ENCODE measurements around the gene TMEM108.

Gene TMEM108

DNA sequence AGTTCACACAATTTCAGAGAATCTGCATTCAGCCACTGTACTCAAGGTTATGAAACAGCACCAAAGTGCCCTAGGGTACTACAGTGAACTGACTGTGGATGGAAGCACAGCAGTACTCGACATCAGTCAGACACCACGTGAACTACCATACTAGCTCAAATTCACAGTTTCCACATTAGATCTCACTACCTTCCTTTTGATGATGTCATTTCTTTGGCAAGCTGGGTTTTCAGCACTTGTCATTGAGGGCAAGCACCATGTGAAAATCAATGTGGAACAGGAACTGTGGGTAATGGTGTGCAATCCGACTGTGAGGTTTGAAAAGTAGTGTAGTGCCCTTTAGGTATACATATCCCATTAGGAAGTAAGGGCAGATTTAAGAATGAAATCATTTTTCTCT is 251.1 kb downstream of the TMEM108 start:
- DNase-seq: no peak

DNA sequence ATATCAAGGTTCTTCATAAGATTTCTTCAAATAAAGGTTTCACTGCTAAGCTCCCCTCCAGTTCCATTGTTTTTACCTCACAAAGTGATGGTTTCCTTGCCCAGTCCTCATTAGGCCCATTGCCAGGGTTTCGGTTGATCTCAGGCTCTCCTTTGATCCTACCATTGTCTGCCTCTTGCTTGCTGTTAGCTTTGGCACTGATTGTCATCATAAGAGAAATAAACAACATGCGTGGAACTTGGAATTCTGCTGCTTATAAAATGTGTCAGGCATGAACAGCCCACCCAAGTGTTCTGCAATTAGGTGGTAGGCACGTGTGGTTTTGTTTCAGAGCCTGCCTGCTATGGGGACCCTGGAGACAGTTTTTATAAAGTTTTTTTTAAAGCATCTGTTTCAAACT is 254.1 kb downstream of the TMEM108 start:
- no peak for DNase-seq

DNA sequence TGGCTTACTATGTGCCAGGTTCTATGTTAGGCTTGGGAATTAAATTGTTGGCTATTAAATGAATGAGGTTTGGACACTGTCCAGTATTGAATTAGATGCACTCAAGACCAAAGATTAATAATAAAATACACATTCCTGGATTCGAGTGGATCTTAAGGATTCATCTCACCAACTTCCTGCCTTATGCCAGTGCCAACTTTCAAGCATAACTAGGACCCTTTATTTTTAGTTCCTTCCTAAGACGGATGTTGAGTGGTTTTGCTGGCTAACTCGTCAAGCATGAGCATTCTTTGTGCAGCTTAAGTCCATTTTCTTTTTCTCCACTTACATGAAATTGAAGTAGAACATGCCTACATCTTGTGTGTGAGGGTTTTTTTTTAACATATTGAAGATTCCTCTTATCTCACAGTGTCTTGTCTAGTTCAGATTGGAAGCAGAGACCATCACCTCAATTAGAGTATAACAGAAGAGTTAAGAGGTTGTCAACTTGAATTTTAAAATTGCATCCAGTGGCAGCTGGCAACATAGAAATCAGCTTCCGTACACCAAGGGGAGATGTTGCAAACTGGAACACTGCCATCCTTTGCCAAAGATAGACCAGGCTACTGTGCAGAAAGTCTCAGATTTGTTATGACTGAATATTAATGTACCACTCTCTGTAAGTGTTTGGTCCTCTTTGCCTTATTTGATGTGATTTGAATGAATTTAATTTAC is 255.4 kb downstream of the TMEM108 start:
- no peak for DNase-seq

DNA sequence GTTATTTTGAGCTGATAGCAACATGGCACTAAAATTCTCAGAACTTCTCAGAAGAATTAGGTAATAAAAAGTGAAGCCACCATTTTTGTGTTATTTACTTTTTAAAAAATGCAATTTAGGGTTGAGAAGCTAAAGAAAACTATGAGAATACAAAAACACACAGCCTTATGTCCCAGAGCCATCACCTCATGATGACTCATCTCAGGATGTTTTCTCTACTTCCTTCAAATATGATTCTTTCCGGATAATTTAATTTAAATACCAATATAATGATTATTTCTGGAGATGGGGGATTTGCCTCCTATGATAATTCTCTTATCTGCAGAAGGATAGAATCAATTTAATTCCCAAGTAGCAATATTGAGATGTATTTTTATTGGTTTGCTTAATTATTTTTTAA is 256.1 kb downstream of the TMEM108 start:
- DNase-seq: no peak

DNA sequence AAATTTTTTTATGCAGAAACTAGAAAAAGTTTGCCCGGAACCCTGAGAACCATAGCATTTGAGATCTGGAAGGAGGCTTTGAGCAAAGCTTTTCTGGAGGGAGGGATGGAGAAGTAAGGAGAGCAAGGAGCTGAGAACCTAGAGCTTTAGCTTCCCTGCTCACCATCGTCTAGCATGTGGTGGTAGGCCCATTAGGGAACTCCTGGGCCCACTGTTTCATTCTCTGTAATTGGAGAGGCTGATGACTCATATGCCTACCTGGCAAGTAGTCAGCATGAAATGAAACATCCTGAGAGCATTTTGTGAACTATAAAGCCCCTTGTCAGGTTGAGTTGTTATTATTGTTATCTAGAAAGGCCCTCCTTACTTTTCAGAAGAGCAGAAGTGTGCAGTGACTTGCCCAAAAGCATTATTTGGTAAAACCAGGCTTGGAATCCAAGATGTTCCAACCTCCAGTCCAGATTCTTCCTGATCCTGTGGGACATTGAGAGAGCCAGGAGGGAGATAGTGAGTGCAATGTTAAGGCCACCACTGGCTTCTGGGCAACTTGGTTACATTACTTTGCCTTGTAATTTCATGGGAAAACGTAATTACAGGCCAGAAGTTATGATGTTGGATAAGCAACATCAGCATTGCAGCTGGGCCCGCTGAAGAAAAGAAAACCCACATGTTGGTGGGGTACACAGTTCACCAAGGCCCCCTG is 257.2 kb downstream of the TMEM108 start:
- no peak for DNase-seq

DNA sequence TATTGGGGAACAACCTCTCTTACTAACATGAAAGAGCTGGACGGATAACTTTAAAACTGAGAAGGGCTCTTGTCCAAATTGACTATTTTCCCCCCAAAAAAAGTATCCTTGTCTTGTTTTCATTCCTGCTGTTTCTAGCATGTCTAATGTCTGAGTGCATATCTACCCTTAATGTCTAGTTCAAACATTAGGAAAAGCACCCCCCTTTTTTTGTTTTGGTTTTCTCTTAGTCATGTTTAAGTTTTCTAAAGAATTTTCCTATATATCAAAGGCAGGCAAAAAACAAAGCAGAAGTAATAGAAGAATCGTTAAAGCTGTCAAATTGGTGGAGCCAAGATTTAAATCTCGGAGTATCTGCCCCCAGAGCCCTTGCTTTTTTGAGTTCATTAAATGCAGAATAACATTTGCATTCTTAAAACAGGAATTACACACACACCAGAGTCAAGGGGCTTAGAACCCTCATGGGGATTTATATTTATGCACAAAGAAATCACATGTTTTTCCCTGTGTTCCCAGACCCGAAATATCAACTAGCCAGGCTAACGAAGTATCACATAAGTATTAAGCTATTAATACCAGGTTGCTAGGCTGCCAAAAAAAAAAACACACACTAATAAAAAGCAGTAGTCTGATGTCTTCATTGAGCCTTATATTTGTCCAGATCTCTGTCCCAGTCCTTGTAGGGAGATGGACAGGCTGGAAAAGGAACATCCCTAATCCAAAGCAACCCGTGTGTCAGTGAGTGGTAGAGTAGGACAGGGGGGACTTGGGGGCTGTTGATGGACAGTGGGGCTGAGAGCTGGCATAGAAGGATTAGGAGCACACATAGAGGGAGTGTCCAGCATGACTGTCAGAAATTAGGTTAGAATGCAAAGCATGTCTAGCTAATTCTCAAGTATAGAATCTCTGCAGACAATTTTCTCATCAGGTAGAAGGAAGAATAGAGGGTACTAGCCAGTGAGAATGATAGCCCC is 258.0 kb downstream of the TMEM108 start:
- no peak for DNase-seq

DNA sequence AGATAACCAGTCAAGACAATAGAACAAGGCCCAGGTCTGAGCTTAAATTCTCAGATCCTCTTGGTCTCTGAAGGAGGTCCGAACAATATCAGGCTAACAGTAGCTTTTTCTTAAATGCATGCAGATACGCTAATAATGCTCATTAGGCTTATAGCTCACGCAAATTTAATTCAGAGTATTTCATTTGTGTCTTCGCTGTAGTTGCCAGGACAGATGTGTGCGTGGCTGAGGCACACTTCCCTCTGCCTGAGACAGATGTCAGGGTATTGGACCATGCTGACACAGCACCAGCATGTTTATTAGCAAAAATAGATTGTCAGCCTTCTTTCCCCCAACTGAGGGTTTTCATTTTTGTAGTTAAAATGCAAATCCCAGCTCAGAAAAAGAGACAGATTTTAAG is 258.8 kb downstream of the TMEM108 start:
- no peak for DNase-seq

DNA sequence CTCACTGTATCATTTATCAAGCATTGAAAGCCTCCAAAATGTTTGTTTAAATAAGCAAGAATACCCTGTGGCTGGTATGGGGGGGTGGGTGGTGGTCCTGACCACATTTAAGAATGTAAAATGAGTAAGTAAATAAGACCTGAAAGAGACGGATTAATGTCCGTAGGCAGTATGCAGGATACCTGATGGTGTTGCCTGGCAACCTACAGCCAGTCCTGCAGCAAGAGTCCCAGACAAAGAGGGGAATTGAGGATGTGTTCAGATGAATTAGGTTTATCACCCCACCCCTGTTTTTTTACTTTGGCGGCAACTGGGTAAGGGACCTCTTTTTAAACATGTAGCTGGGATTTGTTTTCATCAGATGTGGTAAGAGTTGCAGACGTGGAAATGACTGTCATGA is 261.9 kb downstream of the TMEM108 start:
- DNase-seq: no peak

DNA sequence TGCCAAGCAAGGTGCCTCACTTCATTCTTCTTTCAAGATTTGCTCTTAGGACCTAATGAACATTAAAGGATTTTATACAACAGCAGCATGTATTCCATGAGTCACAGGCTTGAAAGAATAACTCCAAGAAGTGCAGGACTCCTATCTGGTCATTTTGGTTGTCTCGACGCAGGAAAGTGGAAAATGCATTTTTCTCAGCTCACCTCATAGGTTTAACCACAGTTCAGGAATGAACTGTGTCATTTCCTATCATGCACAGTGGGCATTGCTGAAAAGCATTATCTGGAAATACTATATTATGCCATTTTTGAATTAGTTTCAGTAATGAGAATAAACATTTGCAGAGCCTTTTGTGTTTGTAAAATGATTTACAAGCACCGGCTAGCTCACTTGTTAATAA is 263.0 kb downstream of the TMEM108 start:
- no peak for DNase-seq

DNA sequence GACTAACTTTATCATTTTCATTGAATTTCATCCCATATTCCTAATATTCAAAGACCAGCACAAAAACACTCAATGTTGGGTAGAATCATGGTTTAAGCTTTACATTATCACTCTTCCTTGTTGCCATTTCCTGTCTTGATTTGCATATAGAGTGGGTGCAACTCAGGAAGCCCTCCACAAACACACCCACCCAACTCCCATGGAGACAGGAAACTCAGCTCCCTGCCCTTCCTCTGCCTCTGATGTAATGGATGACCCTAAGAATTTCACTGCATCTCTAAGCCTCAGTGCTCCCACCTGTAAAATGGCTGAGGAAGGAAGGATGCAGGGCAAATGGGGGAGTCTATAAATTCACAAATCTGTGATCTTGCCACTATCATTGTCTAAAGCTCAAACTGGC is 263.5 kb downstream of the TMEM108 start:
- DNase-seq: no peak

DNA sequence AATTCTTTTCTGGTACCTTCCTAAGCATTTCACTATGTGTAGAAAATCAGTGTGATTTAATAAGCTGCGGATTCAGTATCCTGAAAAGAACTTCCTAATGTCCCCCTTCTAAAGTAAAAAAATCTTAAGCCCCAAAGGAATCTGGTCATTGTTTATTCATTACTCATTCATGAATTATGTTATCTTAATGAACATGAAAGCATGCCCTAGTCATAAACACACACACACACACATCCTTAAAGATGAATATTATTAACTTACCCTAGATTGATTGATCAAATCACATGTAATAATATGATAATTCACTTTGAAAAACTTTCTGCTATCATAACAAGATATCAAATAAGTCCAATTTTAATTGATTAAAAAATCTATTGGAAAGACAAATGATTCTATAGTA is 265.2 kb downstream of the TMEM108 start:
- DNase-seq: no peak

DNA sequence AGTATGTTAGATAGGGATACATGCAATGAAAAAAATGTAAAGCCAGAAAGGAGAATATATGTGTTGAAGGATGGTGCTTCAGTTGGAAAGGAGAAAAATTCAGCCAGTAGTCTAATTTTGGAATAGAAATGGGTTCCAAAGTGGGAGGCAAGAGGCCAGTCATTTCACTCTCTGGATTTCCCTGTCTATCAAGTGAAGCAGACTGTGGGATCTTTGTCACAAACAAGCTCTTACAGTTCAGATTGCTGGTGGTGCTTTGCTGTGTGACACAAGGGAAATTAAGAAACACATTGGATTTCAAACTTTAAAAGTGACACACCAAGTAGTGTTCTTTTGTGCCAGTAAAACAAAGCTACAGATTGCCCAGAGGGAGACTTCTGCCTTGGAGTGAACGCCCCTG is 279.7 kb downstream of the TMEM108 start:
- no peak for DNase-seq

DNA sequence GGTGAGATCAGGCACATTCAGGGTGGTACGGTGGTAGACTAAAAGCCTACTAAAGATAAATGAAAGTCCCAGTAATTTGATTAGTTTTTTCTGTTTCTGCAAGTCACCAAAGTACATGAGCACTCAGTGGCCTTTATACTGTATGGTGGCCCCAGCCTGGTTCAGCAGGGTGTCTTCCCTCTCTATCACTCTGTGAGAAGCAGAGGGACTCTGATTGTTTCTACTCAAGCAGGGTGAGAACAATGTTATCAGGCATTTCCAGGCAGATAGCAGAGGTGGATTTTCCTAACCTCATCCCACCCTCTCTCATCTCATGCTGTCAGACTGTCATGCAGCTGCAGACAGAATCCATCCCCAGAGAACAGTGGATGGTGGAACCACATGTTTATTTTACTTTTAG is 290.2 kb downstream of the TMEM108 start:
- DNase-seq: no peak

DNA sequence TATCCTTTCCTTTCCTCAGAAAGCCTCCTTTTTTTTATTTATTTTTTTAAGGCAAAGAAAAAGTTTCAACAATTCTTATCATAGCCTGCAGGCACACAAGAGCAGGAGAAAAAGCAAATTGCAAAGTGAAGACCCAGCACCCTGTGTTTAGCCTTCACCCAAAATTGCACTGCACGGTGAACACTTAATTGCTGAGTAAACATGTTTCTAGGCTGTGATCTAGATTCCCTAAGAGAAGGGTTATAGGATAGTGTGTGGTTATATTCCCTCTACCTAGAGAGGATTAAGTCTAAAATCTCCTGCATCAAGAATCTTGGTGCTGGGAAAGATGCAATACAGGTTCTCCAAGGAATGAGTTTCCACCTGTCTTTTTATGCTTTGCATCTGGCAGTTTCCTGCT is 291.4 kb downstream of the TMEM108 start:
- DNase-seq: no peak

DNA sequence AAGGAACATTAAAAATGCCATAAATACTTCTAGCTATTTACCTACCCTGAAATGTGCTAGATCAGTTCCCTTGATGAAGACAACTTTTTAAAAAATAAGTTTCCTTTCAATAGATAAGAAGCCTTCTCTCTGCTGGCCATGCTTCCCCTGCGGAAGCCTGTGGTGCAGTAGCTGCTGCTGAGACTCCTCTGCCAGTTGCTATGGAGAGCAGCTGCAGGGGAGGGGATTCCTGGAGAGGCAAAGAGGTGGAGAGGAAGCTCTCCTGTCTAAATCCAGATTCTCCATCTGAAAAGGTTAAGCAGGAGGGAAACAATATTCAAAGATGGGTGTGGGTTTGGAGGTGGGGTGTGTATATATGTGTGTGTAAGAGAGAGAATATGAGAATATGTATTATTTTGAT is 291.9 kb downstream of the TMEM108 start:
- no peak for DNase-seq

DNA sequence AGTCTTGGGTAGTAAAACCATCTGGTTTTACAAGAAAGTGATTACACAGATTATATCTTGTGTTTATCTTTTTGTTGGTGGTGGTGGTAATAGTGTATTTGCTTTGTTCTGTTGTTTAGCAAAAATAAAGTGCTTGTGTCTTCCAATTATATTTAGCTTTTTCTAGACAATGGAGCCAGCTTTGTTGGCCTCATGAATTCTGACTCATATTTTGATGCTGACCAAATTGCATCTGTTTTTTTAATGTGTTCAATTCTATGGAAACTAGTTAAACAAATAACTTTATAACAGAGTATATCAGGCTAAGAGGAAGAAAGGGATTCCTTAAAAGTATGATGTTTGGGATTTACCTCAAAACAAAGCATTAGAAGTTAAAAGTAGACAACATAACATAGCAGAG is 292.3 kb downstream of the TMEM108 start:
- no peak for DNase-seq

DNA sequence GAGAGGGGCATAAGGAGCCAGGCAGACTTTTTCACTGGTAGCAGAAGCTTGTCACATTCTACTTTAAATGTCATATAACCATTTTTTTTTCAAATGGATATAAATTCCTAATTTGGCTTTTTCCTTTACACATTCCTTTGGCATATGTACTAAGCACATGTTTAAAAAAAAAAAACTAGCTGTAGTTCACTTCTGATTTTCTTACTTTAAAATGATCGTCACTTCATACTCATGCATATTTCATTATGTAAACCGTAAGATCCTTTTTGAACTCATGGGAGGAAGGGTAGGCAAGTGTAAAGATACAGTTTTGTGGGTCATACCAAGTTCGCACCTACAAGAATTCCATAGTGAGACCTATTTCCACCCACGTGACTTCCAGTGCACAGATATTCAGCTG is 316.5 kb downstream of the TMEM108 start:
- no peak for DNase-seq

DNA sequence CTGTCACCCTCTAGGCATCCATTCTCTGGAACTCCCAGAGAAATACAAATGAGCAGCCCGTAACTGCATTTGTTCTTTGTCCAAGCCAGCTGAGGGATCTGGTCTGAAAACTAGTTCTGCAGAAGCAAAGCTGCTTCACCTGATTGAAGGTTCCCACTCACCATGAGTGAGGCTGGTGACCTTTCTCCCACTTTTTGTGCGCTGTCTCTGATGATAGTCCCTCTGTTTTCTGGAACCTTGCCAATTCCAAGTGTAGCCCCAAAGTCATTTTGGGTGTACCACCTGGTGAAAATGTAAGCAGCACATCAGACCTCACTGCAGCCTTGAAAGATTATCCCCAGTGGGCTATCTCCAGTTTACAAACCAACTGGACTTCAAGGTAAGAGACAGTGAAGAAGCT is 322.3 kb downstream of the TMEM108 start:
- DNase-seq: no peak

DNA sequence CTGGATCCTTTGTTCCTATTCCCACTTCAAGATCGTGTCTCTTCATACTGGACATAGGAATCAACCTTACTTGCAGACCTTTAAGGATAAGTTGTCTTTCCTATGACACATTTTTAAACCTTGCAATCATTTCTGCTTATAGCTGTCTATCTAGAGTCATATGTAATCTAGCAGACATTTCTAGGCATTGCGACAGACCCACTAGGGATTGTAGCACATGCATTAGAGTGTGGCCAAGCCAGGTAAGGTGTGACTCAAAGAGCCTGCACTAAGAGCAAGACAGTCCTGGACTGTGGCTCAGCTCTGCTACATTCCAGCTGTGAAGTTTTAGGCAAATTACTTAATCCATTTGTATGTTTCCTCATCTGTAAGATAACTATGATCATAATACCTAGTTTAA is 322.8 kb downstream of the TMEM108 start:
- no peak for DNase-seq

DNA sequence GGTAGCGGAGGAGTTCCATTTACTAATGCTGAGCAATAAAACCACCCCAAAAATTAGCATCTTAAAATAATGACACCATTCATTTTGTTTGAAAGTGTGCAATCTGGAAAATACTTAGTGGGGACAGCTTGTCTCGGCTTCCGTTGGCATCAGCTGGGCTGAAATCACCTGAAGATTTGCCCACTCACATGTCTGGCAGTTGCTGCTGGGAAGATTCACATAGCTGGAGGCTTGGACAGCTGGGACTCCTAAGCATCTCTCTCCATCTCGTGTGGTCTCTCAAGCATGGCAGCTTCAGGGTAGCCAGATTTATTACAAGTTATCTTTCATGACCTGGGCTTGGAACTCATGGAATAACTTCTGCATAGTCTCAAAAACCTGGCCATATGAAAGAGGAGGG is 323.2 kb downstream of the TMEM108 start:
- no peak for DNase-seq

DNA sequence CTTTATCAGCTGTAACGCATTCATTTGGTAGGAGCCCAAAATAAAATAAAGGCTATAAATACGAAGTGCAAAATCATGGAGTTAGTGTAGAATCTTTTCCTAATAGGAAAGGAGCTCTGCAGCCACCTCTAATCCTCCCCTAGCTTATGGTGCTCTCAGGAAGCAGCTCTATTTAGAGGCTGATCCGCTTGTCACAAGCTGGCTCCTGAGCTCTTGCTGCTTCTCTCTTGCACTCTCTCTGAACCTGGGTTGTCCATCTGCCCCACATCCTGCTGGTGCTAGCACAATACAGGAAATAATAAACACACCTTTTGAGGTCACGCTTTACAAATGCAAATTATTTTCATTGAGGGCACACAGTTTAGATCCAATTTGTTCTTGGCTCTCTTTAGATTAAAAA is 324.3 kb downstream of the TMEM108 start:
- no peak for DNase-seq

DNA sequence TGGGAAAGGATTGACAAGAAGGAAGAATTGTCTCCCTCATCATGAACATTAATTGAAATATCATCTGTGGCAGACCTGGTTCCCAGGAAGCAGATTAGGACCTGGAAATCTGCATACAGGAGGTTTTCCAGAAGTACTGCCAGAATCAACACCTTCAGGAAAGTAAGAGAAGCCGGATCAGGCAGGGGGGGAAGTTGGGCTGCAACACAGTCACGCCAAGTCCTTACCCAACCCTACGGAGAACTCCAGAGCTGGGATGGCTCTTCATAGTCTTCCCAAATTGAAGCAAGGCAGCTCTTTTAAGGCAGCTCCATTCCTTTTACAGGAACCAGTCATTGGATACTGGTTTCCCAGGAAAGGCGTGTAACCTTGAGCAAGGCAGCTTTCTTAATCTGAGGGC is 326.5 kb downstream of the TMEM108 start:
- DNase-seq: no peak

DNA sequence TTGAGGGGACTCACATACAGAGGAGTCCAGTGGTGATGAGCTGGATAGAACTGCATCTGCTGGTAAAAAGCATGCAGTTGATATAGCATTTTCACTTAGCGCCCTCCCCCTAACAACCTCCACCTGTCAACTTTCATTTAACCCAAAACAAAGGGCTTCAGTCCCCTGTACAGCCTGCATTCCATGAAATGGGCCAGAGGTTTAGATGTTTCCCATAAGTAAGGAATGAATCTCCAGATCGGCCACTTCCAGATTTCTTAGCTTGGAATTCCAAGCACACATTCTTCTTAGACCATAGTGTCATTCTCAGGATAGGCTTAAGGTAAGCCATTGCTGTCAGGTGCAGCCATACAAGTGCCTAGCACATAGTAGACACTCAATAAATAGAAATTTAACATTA is 328.7 kb downstream of the TMEM108 start:
- no peak for DNase-seq

DNA sequence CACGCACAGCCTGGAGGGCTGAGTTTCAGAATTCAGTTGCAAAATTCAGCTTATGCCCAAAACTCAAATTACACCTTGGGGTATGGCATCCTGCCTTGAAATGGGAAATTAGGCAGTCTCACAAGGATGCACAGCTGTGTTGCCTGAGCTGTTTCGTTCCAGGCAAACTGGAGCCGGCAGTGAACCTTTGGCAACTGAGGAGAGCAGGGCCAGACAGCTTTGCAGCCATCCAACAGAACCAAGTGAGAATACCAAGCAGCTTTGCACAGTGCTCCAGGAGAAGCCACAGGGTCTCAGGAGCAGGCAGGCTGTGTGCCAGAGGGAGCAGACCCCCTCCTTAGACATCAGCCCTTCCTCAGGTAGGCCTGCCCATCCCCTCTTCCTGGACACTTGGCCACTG is 329.2 kb downstream of the TMEM108 start:
- DNase-seq: no peak
